OCI-LY1 (cell line): Measurements from ENCODE around the gene SCAMP2.

Source experiments
- EZH2 ChIP-seq: fragments of 200-600 bp; sonication (generic), shearing (Covaris generic); IDR thresholded peaks from 2 replicates; pipeline ENCODE4 v1.8.0; 2017; ENCODE audit warnings: borderline replicate concordance, mixed run types, mild to moderate bottlenecking, antibody characterized with exemption, low read length, moderate library complexity, mixed read lengths
- TF ChIP-seq, protein P1 (sequence below): fragments of 200-600 bp; sonication (generic), shearing (Covaris generic); IDR thresholded peaks from 2 replicates; pipeline ENCODE4 v1.5.1; 2017; ENCODE audit warnings: mild to moderate bottlenecking, antibody characterized with exemption, low read length, moderate library complexity, mixed read lengths

- TF ChIP-seq, protein P1, sequence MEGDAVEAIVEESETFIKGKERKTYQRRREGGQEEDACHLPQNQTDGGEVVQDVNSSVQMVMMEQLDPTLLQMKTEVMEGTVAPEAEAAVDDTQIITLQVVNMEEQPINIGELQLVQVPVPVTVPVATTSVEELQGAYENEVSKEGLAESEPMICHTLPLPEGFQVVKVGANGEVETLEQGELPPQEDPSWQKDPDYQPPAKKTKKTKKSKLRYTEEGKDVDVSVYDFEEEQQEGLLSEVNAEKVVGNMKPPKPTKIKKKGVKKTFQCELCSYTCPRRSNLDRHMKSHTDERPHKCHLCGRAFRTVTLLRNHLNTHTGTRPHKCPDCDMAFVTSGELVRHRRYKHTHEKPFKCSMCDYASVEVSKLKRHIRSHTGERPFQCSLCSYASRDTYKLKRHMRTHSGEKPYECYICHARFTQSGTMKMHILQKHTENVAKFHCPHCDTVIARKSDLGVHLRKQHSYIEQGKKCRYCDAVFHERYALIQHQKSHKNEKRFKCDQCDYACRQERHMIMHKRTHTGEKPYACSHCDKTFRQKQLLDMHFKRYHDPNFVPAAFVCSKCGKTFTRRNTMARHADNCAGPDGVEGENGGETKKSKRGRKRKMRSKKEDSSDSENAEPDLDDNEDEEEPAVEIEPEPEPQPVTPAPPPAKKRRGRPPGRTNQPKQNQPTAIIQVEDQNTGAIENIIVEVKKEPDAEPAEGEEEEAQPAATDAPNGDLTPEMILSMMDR = no peak
- TF ChIP-seq EZH2 = no peak
Observed at GRCh38 chr15:74906067-74906449, 32.9 kb upstream of the SCAMP2 start.
